ENCODE data around the gene FBN3.

Gene FBN3

GRCh38 chr19:8148410-8149260 is 757 bp downstream of the FBN3 start:
- DNase-seq, result peak; percentile 72

- DNase-seq, result no peak
Measured at GRCh38 chr19:8148088-8148409, 1.3 kb downstream of the FBN3 start.

GRCh38 chr19:8147582-8147978 is 1.8 kb downstream of the FBN3 start:
- no peak for DNase-seq

- no peak for DNase-seq
Measured at GRCh38 chr19:8146877-8147581, 2.4 kb downstream of the FBN3 start.

GRCh38 chr19:8144273-8144995 is 5.0 kb downstream of the FBN3 start:
- no peak for DNase-seq

- no peak for DNase-seq
Measured at GRCh38 chr19:8143041-8143440, 6.4 kb downstream of the FBN3 start.

- no peak for DNase-seq
Measured at GRCh38 chr19:8142513-8142900, 6.9 kb downstream of the FBN3 start.

GRCh38 chr19:8141726-8142512 is 7.5 kb downstream of the FBN3 start:
- DNase-seq, result no peak

GRCh38 chr19:8138201-8138600 is 11.2 kb downstream of the FBN3 start:
- no peak for DNase-seq

GRCh38 chr19:8137425-8137824 is 12.0 kb downstream of the FBN3 start:
- DNase-seq, result no peak

- no peak for DNase-seq
Measured at GRCh38 chr19:8135946-8136618, 13.3 kb downstream of the FBN3 start.

GRCh38 chr19:8132858-8133458 is 16.4 kb downstream of the FBN3 start:
- no peak for DNase-seq

- no peak for DNase-seq
Measured at GRCh38 chr19:8131517-8131916, 17.9 kb downstream of the FBN3 start.

- no peak for DNase-seq
Measured at GRCh38 chr19:8129061-8129618, 20.3 kb downstream of the FBN3 start.

GRCh38 chr19:8128551-8128950 is 20.8 kb downstream of the FBN3 start:
- DNase-seq, result no peak

GRCh38 chr19:8127311-8127710 is 22.1 kb downstream of the FBN3 start:
- DNase-seq, result no peak

GRCh38 chr19:8126511-8126910 is 22.9 kb downstream of the FBN3 start:
- DNase-seq, result no peak

- no peak for DNase-seq
Measured at GRCh38 chr19:8126008-8126407, 23.4 kb downstream of the FBN3 start.

GRCh38 chr19:8123683-8124082 is 25.7 kb downstream of the FBN3 start:
- DNase-seq, result no peak

- DNase-seq, result no peak
Measured at GRCh38 chr19:8120636-8121480, 28.5 kb downstream of the FBN3 start.
